ENCODE measurements around the gene RIBC2. TPM values are rescaled to one million over a fixed set of nuclear protein-coding genes. Genes with fewer than 3 reads are reported as not detected.

RIBC2 gene
- total and polyA plus RNA-seq, 10 of the 15 experiments (the other 5 are each of a cell fraction or from before 2014, with no cell fraction given) = 0.10 TPM; not detected in 9

- TF ChIP-seq ATF7 (IDR thresholded peaks at IDR 0.05; ENCODE audit: low read depth) (no peak), REST (IDR thresholded peaks at IDR 0.05; ENCODE audit: low read depth, low read length) (no peak), BRCA1 (IDR thresholded peaks at IDR 0.05; ENCODE audit: low read depth, low read length) (no peak)
Observed at GRCh38 chr22:45434981-45435380, 21.5 kb downstream of the RIBC2 start (continued).

GRCh38 chr22:45435544-45436139, 22.1 kb downstream of the RIBC2 start:
- WGBS (ENCODE audit: insufficient coverage, insufficient replicate concordance, low lambda C conversion rate, missing lambda C conversion rate) = 16% methylated on average over 20 of the region's 20 CpGs
- Histone ChIP-seq H3K4me1 (ENCODE audit: control insufficient read depth, insufficient read depth, low read length) (no peaks in the 10 kb centered on the region; the same call in 1 of the 2 replicates), H3K4me2 (ENCODE audit: control insufficient read depth, insufficient read depth) (no peak overlapping the region), H3K36me3 (ENCODE audit: control insufficient read depth in 2 of 2, insufficient read depth in 2 of 2, low read length in 1 of 2) (no peaks in the 10 kb centered on the region), H3K9ac (ENCODE audit: control insufficient read depth, insufficient read depth, low read length) (no peak overlapping the region), H3K9me3 (replicated peaks; ENCODE audit: control insufficient read depth, insufficient read depth, low read length) (no peaks in the 10 kb centered on the region), H2AFZ (ENCODE audit: control insufficient read depth, low read depth, low read length) (peak overlapping the region; percentile 9), H3K27me3 (replicated peaks in 1 of 2; ENCODE audit: control insufficient read depth in 2 of 2, insufficient read depth in 2 of 2, low read length in 1 of 2) (no peaks in the 10 kb centered on the region), H3K27ac (ENCODE audit: control insufficient read depth, insufficient read depth) (no peak overlapping the region), H3K79me2 (ENCODE audit: control insufficient read depth, insufficient read depth, low read length) (no peaks in the 10 kb centered on the region), H4K20me1 (ENCODE audit: control insufficient read depth, insufficient read depth) (no peaks in the 10 kb centered on the region), H3K4me3 (no peak overlapping the region)
- ChIA-PET RAD21 (ENCODE audit: unreplicated experiment) (no interaction called here), POLR2A (no interaction called here), SMC1A (ENCODE audit: uncharacterized antibody, unreplicated experiment) (no interaction called here), CTCF (interaction anchor here (0.8 to 2.8 kb wide), 3 partner anchors 163 to 171 kb away, joined by 5 to 9 read pairs (median 5); no protein-coding TSS in a partner anchor)
- in situ Hi-C loops (cut with MboI) = no loop called here
- BruUV-seq (replicated peaks) = no TSS peak
- intact Hi-C loops (cut with micrococcal nuclease; ENCODE audit: unreplicated experiment) = loop anchor here (1.0 kb wide), 1 partner anchor 166 kb away; no protein-coding TSS in a partner anchor
- peak; percentile 35 for DNase-seq (ENCODE audit: low read depth, low spot score)
- peak; percentile 98 for ATAC-seq
- peak; percentile 99 for FAIRE-seq
- no peak for TF ChIP-seq ZSCAN29 (IDR thresholded peaks at IDR 0.05)
- no peak for TF ChIP-seq POLR2AphosphoS5 (IDR thresholded peaks at IDR 0.05; ENCODE audit: low read length)
- no peak for TF ChIP-seq IRF3 (IDR thresholded peaks at IDR 0.05)
- TF ChIP-seq BHLHE40 (IDR thresholded peaks at IDR 0.05; ENCODE audit: borderline replicate concordance in 1 of 2, low read depth in 2 of 2, low read length in 1 of 2) = peak in 1 of 2 experiments; percentile 5; a peak in 1 of 4 replicates
- no peak for TF ChIP-seq SREBF1 (IDR thresholded peaks at IDR 0.05; ENCODE audit: low read length)
- peak; percentile 98 for TF ChIP-seq SMC3 (IDR thresholded peaks at IDR 0.05; ENCODE audit: borderline replicate concordance, low read length)
- no peak for TF ChIP-seq KAT2A (conservative IDR thresholded peaks at IDR 0.05; ENCODE audit: control insufficient read depth, low read depth, low read length)
- TF ChIP-seq CTCF (IDR thresholded peaks at IDR 0.05 in 2 of 3, conservative IDR thresholded peaks at IDR 0.05 in 1 of 3; ENCODE audit: control insufficient read depth in 2 of 3, extremely low read depth in 1 of 3, insufficient read depth in 1 of 3, low read depth in 3 of 3, low read length in 3 of 3) = peak; percentile 89 to 94 (median 93)
- no peak for TF ChIP-seq ZBTB4 (CRISPR knock-in tag; IDR thresholded peaks at IDR 0.05)
